ENCODE measurements around the gene FOXL3. TPM values are rescaled to one million over a fixed set of nuclear protein-coding genes. Genes with fewer than 3 reads are reported as not detected.

The FOXL3 gene
- total RNA-seq, 1 donor = not detected

- H3K9me3 ChIP-seq (ENCODE audit: low read depth, low read length) = no peaks in the 10 kb centered on the region
- no peaks in the 10 kb centered on the region for H3K4me1 ChIP-seq (ENCODE audit: insufficient read depth, low read length)
- H3K4me3 ChIP-seq (ENCODE audit: low read length) = no peak overlapping the region
- no peaks in the 10 kb centered on the region for H3K27me3 ChIP-seq (ENCODE audit: insufficient read depth, low read length)
Observed at GRCh38 chr7:271266-272107, 18.5 kb upstream of the FOXL3 start.

DNA sequence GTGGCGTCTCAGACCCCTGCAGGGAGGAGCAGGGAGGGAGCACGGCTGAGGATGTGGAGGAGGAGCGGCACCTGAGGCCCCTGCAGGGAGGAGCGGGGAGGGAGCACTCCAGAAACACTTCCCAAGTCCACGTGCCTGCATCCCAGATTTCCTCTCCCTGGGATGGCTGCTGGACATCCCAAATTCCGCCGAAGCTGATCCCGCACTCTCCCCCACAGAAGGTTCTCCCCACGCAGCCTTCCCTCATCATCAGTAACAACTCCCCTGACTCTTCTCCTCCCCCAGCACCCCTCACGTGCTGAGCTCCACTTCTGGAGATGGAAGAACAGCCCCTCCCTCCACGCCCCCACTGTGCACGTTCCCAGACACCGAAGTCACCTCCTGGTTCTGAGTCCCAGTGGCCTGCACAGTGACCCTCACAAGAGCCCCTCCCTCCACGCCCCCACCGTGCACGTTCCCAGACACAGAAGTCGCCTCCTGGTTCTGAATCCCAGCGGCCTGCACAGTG lies 17.8 kb upstream of the FOXL3 start:
- Histone ChIP-seq H3K4me3 (ENCODE audit: low read length) (no peak overlapping the region), H3K9me3 (ENCODE audit: low read depth, low read length) (no peaks in the 10 kb centered on the region), H3K4me1 (ENCODE audit: insufficient read depth, low read length) (no peaks in the 10 kb centered on the region), H3K27me3 (ENCODE audit: insufficient read depth, low read length) (no peaks in the 10 kb centered on the region)

DNA sequence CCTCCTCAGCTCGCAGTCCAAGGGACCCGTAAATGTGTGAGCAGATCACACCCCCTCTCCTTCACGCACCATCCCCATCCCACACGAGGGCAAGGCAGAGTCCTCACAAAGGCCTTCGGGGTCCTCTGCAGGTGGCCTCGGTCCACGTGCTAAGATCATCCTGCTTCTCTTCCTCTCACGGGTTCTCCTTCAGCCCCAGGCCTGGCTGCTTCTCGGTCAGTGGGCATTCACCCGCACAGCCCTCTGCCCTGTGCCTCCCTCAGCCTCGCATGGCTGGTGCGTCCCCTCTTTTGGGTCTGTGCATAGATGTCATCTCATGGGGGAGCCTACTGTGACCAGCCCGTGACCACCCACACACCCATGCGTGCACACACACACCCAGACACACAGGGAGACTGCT lies 17.3 kb upstream of the FOXL3 start:
- no peaks in the 10 kb centered on the region for H3K27me3 ChIP-seq (ENCODE audit: insufficient read depth, low read length)
- no peak overlapping the region for H3K4me3 ChIP-seq (ENCODE audit: low read length)
- no peaks in the 10 kb centered on the region for H3K9me3 ChIP-seq (ENCODE audit: low read depth, low read length)
- H3K4me1 ChIP-seq (ENCODE audit: insufficient read depth, low read length) = no peaks in the 10 kb centered on the region

GRCh38 chr7:273327-273726 lies 16.6 kb upstream of the FOXL3 start:
- Histone ChIP-seq H3K27me3 (ENCODE audit: insufficient read depth, low read length) (no peaks in the 10 kb centered on the region), H3K4me3 (ENCODE audit: low read length) (no peak overlapping the region), H3K9me3 (ENCODE audit: low read depth, low read length) (no peaks in the 10 kb centered on the region), H3K4me1 (ENCODE audit: insufficient read depth, low read length) (no peaks in the 10 kb centered on the region)

DNA sequence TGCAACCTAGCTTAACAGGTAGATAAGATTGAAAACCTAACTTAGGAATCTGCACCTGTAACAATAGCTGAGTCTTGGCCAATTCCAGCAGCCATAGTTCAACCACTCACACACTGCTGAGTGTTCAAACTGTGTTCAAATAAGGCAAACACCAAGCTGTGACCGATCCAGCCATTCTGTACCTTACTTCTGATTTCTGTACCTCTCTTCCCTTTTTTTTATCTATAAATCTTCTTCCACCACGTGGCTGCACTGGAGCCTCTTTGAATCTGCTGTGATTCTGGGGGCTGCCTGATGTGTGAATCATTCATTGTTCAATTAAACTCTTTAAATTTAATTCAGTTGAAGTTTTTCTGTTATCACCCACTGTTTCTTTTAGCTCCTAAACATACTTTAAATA lies 15.7 kb upstream of the FOXL3 start:
- Histone ChIP-seq H3K27me3 (ENCODE audit: insufficient read depth, low read length) (no peaks in the 10 kb centered on the region), H3K9me3 (ENCODE audit: low read depth, low read length) (no peaks in the 10 kb centered on the region), H3K4me1 (ENCODE audit: insufficient read depth, low read length) (no peaks in the 10 kb centered on the region), H3K4me3 (ENCODE audit: low read length) (no peak overlapping the region)

DNA sequence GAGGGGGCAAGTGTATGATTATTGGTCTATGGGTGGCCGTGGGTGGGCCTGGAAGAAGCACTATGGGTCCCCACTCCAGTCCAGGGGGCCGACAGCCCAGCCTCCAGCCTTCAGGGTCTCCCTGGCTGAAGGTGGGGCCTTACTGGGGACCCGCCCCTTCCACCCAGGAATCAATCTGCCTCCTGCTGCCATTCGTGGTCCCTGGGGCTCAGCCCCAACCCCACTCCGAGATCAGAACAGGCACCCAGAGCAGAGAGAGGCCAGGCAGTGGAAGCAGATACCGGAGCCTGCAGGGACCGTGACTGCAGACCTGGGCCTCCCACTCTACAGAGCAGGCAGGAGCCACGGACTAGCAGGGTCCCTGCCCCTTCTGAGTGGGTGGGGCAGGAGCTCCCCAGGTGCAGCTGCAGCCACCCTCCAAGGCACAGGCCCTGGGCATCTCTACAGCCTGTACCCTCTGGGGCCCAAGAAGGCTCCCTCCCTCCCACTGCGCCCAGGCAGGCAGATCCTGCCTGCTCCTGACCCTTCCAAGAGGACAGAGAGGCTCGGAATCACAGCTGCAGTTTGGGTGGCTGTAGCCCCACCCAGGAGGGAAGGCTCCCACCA lies 13.6 kb upstream of the FOXL3 start:
- H3K4me3 ChIP-seq (ENCODE audit: low read length) = no peak overlapping the region
- no peaks in the 10 kb centered on the region for H3K27me3 ChIP-seq (ENCODE audit: insufficient read depth, low read length)
- H3K9me3 ChIP-seq (ENCODE audit: low read depth, low read length) = no peaks in the 10 kb centered on the region
- H3K4me1 ChIP-seq (ENCODE audit: insufficient read depth, low read length) = no peaks in the 10 kb centered on the region

DNA sequence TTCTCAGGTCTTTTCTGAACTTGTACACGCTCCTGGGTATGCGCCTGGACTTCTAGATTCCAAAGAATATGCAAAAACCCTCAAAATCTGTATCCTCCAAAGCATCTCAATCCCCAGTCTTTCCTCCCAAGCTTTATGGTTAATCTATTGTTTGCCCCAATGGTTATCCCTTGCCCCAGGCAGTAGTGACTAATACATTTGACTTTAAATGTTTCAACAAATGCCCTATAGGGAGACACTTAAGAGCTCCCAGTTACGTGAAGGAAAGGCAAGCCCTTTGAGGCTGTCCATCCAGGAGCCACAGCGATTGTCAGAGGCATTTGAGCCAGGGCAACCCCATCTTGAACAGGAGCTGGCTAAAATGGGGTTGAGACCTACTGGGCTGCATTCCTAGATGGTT lies 12.7 kb upstream of the FOXL3 start:
- H3K27me3 ChIP-seq (ENCODE audit: insufficient read depth, low read length) = no peaks in the 10 kb centered on the region

DNA sequence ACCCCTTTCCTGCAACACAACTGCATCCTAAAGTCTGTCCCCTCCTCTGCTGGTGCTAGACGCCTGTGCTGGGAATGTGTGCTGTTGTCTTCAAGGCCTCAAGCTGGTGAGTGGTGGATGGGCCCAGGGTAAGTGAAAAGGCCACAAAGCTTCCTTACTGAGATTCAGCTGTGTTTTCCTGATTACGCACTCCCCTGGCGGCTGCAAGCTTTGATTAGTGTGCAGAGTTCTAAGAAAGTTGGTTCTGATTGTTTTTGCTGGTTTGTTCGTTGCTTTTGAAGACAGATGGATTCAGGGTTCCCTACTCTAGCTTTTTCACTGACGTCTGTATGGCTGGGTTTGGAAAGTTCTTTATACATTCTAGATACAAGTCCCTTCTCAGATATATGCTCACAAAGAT lies 11.9 kb upstream of the FOXL3 start:
- Histone ChIP-seq H3K4me1 (ENCODE audit: insufficient read depth, low read length) (no peaks in the 10 kb centered on the region), H3K4me3 (ENCODE audit: low read length) (no peak overlapping the region), H3K27me3 (ENCODE audit: insufficient read depth, low read length) (no peaks in the 10 kb centered on the region), H3K9me3 (ENCODE audit: low read depth, low read length) (no peaks in the 10 kb centered on the region)

More for the DNA sequence above, 12.7 kb upstream of the FOXL3 start:
- H3K9me3 ChIP-seq (ENCODE audit: low read depth, low read length) = no peaks in the 10 kb centered on the region
- H3K4me3 ChIP-seq (ENCODE audit: low read length) = no peak overlapping the region
- no peaks in the 10 kb centered on the region for H3K4me1 ChIP-seq (ENCODE audit: insufficient read depth, low read length)

DNA sequence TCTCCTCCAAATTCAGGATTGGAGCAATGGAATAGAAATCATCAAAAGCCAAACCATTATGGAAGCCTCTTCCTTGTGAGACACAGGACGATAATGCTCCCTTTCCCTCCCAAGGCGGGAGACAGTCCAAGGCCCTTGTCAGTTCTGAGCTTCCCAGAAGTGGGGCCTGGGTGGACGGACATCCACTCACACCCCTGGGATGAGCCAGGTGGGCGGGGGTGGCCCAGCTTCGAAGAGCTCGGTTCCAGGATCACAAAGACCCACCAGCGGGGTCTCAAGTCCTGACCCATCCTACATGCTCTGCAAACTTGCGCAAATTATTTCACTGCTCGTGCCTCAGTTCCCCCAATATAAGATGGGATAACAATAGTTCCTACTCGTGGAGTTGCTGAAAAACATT lies 10.1 kb upstream of the FOXL3 start:
- no peaks in the 10 kb centered on the region for H3K4me1 ChIP-seq (ENCODE audit: insufficient read depth, low read length)
- H3K27me3 ChIP-seq (ENCODE audit: insufficient read depth, low read length) = no peaks in the 10 kb centered on the region
- H3K4me3 ChIP-seq (ENCODE audit: low read length) = no peak overlapping the region
- no peaks in the 10 kb centered on the region for H3K9me3 ChIP-seq (ENCODE audit: low read depth, low read length)

GRCh38 chr7:280461-280860 lies 9.5 kb upstream of the FOXL3 start:
- H3K4me3 ChIP-seq (ENCODE audit: low read length) = no peak overlapping the region
- H3K4me1 ChIP-seq (ENCODE audit: insufficient read depth, low read length) = no peaks in the 10 kb centered on the region
- H3K9me3 ChIP-seq (ENCODE audit: low read depth, low read length) = no peaks in the 10 kb centered on the region
- no peaks in the 10 kb centered on the region for H3K27me3 ChIP-seq (ENCODE audit: insufficient read depth, low read length)

DNA sequence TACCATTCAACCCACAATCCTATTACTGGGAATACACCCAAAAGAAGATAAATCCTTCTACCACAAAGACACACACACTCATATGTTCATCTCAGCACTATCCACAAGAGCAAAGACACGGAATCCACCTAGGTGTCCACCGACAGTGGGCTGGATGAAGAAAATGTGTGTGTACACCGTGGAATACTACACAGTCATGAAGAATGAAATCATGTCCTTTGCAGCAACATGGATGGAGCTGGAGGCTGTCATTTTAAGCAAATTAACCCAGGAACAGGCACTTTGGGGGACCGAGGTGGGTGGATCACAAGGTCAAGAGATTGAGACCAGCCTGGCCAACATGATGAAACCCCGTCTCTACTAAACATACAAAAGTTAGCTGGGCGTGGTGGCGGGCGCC lies 8.3 kb upstream of the FOXL3 start:
- no peaks in the 10 kb centered on the region for H3K27me3 ChIP-seq (ENCODE audit: insufficient read depth, low read length)
- no peaks in the 10 kb centered on the region for H3K4me1 ChIP-seq (ENCODE audit: insufficient read depth, low read length)
- no peaks in the 10 kb centered on the region for H3K9me3 ChIP-seq (ENCODE audit: low read depth, low read length)

DNA sequence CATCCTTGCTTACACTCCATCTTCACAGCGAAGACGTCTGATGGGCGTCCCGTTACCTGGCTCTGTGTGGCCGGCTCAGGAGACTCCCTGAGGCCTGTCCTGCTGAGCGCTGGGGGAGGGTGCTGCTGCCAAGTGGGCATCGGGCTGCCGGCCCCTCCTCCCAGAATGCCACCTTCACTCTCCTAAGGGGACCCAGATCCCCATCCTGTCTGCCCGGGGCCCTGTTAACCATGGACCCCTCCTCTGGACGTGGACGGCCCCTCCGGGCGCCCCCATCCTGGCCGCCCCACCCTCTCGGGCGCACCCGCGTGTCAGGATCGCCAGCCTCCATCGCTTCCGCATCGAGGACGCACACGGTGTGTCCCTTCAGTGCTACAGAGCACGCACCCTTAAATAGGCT lies 7.3 kb upstream of the FOXL3 start:
- H3K9me3 ChIP-seq (ENCODE audit: low read depth, low read length) = no peaks in the 10 kb centered on the region
- no peak overlapping the region for H3K4me3 ChIP-seq (ENCODE audit: low read length)
- no peaks in the 10 kb centered on the region for H3K4me1 ChIP-seq (ENCODE audit: insufficient read depth, low read length)
- H3K27me3 ChIP-seq (ENCODE audit: insufficient read depth, low read length) = no peaks in the 10 kb centered on the region

More for the DNA sequence above, 8.3 kb upstream of the FOXL3 start:
- no peak overlapping the region for H3K4me3 ChIP-seq (ENCODE audit: low read length)

DNA sequence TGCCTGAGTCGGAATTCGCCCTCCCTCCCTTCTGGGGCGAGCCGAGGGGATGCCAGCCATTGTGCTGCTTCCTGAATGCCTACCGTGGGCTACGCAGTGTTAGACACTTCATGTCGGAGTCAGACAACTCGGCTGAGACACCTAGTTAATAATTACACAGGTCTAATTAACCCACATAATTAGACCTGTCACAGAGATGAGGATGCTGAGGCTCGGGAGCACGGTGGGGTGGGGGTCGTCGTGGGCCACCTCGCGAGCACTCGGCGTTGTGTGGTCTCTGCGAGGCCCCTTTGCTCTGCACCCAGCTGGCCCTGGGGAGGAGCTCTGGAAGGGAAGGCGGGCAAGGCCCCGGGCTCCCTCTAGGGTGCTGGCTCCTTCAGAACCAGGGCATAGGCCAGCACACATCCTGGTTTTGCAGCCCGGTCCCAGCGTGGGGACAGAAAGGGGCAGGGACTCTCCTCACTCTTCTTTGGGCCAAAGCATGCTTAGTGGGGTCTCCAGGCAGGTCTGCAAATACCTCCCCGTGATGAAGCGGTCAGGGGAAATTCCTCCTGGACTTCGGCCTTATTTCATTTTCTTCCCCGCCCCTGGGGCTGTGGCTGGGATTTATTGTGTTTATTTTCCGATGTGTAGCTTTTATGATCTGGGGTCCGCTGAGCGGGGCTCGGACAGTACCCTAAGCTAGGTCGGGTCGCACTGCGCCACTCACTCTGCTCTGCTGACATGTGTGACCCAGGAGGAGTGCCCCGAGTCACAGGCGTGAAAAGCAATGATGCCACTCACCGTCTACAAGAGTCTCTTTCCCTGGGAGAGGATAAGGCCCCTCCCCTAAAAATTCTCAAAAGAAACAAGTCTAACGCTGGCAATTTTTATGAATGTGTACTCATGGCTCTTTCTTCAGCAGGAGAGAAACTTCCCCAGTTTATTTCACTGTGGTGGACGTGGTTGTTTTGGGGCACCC lies 4.9 kb upstream of the FOXL3 start:
- H3K9me3 ChIP-seq (ENCODE audit: low read depth, low read length) = no peaks in the 10 kb centered on the region

GRCh38 chr7:285731-286130 lies 4.2 kb upstream of the FOXL3 start:
- Histone ChIP-seq H3K4me1 (ENCODE audit: insufficient read depth, low read length) (no peaks in the 10 kb centered on the region), H3K9me3 (ENCODE audit: low read depth, low read length) (no peaks in the 10 kb centered on the region), H3K4me3 (ENCODE audit: low read length) (no peak overlapping the region), H3K27me3 (ENCODE audit: insufficient read depth, low read length) (peaks cover 11% of the 10 kb centered on the region)

More for the DNA sequence above, 4.9 kb upstream of the FOXL3 start:
- H3K4me1 ChIP-seq (ENCODE audit: insufficient read depth, low read length) = no peaks in the 10 kb centered on the region
- H3K4me3 ChIP-seq (ENCODE audit: low read length) = no peak overlapping the region
- peaks cover 11% of the 10 kb centered on the region for H3K27me3 ChIP-seq (ENCODE audit: insufficient read depth, low read length)

DNA sequence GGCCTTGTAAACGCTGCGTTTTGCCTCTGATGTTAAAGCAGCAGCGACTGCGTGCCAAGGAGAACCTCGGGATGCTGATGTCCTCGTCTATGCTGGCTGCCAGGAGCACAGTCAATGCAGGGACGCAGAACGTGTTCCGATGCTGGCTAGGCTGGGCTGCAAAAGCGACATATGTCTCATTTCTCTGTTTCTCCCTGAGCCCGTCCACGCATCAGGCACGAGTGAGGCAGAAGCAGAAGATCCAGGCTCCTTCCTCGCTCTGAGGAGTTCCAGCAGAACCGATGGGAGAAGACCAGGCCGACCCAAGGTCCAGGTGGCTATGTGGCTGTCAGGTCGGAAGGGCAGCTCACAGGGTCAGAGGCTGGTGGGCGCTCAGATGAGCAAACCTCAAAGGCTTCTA lies 3.7 kb upstream of the FOXL3 start:
- Histone ChIP-seq H3K27me3 (ENCODE audit: insufficient read depth, low read length) (peaks cover 11% of the 10 kb centered on the region), H3K4me3 (ENCODE audit: low read length) (no peak overlapping the region), H3K4me1 (ENCODE audit: insufficient read depth, low read length) (no peaks in the 10 kb centered on the region), H3K9me3 (ENCODE audit: low read depth, low read length) (no peaks in the 10 kb centered on the region)

Data from mononuclear cell (primary cell).